HL-60 (cell line): Measurements from ENCODE around the gene GDI1.

Source experiments
- DNase-seq, 2 experiments: peaks; one replicate each; pipeline ENCODE4 v3.0.0-alpha.2; 2010 to 2020; ENCODE audit warnings: low read depth in 1 of 2, low spot score in 1 of 2
- H3K27ac ChIP-seq: fragments of 250-450 bp; sonication (Bioruptor Pico); replicated peaks from 2 replicates; pipeline ENCODE4 v1.5.1; 2020; ENCODE audit warnings: mild to moderate bottlenecking, moderate library complexity
- H3K27me3 ChIP-seq: fragments of 250-450 bp; sonication (Bioruptor Pico); 2 replicates; pipeline ENCODE4 v1.5.1; 2021; ENCODE audit warnings: mild to moderate bottlenecking, moderate library complexity; ENCODE audit not compliant: insufficient read depth, poor library complexity, severe bottlenecking
- H3K4me3 ChIP-seq: replicated peaks from 2 replicates; pipeline ENCODE4 v1.5.1; 2011; ENCODE audit warnings: mild to moderate bottlenecking, control low read depth, low read length; ENCODE audit not compliant: insufficient read depth
- GABPA ChIP-seq: IDR thresholded peaks from 2 replicates; pipeline ENCODE4 v1.6.1; 2012; ENCODE audit warnings: low read depth
- POLR2AphosphoS5 ChIP-seq: IDR thresholded peaks from 2 replicates; pipeline ENCODE4 v1.6.1; 2012; ENCODE audit warnings: low read depth
- SPI1 ChIP-seq: IDR thresholded peaks from 2 replicates; pipeline ENCODE4 v1.6.1; 2012; ENCODE audit warnings: low read depth, mild to moderate bottlenecking, borderline replicate concordance
- TF ChIP-seq, protein P1 (sequence below): IDR thresholded peaks from 2 replicates; pipeline ENCODE4 v1.6.1; 2012; ENCODE audit warnings: low read depth; ENCODE audit not compliant: insufficient replicate concordance
- TF ChIP-seq, protein P2 (sequence below): IDR thresholded peaks from one replicate; pipeline ENCODE4 v1.5.1; 2011; ENCODE audit warnings: low read length, control low read depth, inconsistent platforms; ENCODE audit not compliant: insufficient read depth

The GDI1 gene

DNA sequence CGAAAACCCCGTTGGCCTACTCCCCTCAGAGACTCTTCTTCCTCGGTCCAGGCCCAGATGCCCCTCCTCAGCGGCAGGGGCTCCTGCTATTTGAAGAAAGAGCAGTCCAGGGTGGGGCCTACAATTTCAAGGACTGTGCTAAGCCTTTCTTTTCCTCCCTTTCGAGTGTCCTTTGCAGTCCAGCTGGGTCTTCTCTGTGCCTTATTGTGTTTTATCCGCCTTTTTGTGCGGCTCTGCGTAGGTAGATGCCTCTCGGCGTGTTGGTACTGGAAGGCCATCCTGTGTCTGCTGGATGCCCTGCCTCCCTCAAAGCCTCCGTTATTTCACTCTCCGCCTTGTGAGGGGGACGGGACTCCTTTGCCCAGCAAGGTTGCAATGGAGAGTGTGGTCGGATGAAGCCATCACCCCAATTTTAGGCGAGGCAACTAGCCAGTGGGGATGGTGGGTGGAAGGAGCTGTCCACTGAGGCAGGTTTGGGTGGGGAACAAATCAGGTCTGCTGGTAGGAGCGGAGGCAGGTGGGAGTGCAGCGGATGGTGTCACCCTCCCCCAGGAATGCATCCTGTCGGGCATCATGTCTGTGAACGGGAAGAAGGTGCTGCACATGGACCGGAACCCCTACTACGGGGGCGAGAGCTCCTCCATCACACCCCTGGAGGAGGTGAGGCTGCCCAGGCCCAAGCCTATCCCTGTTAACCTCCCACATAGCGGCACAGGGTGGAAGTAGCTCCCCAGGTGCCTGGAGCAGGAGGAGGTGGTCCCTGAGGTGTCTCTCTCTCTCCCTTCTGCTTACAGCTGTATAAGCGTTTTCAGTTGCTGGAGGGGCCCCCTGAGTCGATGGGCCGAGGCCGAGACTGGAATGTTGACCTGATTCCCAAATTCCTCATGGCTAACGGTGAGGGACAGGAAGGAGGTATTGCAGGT, 1.3 kb downstream of the GDI1 start:
- no peak for DNase-seq
- peak overlapping the region; percentile 90 for H3K4me3 ChIP-seq
- TF ChIP-seq, protein P1, sequence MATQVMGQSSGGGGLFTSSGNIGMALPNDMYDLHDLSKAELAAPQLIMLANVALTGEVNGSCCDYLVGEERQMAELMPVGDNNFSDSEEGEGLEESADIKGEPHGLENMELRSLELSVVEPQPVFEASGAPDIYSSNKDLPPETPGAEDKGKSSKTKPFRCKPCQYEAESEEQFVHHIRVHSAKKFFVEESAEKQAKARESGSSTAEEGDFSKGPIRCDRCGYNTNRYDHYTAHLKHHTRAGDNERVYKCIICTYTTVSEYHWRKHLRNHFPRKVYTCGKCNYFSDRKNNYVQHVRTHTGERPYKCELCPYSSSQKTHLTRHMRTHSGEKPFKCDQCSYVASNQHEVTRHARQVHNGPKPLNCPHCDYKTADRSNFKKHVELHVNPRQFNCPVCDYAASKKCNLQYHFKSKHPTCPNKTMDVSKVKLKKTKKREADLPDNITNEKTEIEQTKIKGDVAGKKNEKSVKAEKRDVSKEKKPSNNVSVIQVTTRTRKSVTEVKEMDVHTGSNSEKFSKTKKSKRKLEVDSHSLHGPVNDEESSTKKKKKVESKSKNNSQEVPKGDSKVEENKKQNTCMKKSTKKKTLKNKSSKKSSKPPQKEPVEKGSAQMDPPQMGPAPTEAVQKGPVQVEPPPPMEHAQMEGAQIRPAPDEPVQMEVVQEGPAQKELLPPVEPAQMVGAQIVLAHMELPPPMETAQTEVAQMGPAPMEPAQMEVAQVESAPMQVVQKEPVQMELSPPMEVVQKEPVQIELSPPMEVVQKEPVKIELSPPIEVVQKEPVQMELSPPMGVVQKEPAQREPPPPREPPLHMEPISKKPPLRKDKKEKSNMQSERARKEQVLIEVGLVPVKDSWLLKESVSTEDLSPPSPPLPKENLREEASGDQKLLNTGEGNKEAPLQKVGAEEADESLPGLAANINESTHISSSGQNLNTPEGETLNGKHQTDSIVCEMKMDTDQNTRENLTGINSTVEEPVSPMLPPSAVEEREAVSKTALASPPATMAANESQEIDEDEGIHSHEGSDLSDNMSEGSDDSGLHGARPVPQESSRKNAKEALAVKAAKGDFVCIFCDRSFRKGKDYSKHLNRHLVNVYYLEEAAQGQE, result no peak
- TF ChIP-seq, protein P2, sequence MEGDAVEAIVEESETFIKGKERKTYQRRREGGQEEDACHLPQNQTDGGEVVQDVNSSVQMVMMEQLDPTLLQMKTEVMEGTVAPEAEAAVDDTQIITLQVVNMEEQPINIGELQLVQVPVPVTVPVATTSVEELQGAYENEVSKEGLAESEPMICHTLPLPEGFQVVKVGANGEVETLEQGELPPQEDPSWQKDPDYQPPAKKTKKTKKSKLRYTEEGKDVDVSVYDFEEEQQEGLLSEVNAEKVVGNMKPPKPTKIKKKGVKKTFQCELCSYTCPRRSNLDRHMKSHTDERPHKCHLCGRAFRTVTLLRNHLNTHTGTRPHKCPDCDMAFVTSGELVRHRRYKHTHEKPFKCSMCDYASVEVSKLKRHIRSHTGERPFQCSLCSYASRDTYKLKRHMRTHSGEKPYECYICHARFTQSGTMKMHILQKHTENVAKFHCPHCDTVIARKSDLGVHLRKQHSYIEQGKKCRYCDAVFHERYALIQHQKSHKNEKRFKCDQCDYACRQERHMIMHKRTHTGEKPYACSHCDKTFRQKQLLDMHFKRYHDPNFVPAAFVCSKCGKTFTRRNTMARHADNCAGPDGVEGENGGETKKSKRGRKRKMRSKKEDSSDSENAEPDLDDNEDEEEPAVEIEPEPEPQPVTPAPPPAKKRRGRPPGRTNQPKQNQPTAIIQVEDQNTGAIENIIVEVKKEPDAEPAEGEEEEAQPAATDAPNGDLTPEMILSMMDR, result no peak
- TF ChIP-seq GABPA, result no peak
- TF ChIP-seq SPI1, result no peak
- no peak for TF ChIP-seq POLR2AphosphoS5
- H3K27me3 ChIP-seq, result no peaks in the 10 kb centered on the region
- no peak overlapping the region for H3K27ac ChIP-seq

DNA sequence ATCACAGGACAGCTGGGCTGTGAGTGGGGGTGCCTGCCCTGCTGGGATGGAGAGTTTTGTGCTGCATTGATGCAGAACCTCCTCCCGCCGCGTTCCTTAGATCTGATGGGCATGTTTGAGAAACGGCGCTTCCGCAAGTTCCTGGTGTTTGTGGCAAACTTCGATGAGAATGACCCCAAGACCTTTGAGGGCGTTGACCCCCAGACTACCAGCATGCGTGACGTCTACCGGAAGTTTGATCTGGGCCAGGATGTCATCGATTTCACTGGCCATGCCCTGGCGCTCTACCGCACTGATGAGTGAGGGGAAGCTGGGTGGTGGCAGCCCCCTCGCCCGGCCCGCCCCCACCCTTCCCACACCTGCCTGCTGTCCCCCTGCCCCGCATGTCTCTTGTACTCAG, 2.9 kb downstream of the GDI1 start:
- no peak for TF ChIP-seq GABPA
- no peak for TF ChIP-seq SPI1
- no peak for DNase-seq

DNA sequence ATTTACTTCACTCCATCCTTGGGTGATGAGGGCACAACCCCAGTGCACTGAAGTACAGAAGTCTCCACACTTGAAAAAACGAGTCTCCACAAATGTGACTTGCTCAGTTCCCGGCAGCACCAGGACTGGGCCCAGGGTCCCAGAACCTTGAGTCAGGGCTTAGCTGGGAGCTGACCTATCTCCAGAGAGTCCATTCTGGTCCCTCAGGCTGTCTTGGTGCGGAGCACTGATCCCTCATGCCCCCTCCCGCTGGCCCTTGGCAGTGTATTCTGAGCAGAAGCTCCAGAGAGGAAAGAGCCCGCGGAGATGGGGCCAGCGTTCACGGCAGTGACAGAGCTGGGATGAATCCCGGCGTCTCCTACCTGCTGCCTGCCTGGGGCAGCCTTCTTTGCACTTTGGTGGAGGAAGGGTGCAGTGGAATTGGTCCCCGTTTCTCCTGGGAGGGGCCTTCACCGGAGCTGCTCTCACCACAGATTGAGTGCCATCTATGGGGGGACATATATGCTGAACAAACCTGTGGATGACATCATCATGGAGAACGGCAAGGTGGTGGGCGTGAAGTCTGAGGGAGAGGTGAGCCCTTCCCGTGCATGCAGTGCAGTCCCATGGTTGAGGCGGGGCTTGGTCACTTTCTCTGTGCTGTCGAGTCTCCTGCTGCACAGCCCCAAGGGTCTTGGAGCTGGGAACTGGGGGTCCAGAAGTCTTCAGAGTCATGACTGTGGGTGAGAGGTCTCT, 3.8 kb downstream of the GDI1 start:
- no peak for DNase-seq
- no peaks in the 10 kb centered on the region for H3K27me3 ChIP-seq
- TF ChIP-seq, protein P2, result no peak
- TF ChIP-seq GABPA, result no peak
- TF ChIP-seq, protein P1, result no peak
- no peak for TF ChIP-seq POLR2AphosphoS5
- no peak for TF ChIP-seq SPI1
- no peak overlapping the region for H3K27ac ChIP-seq
- no peak overlapping the region for H3K4me3 ChIP-seq

More for the DNA sequence above, 2.9 kb downstream of the GDI1 start:
- no peaks in the 10 kb centered on the region for H3K27me3 ChIP-seq
- H3K4me3 ChIP-seq, result no peak overlapping the region
- no peak overlapping the region for H3K27ac ChIP-seq

DNA sequence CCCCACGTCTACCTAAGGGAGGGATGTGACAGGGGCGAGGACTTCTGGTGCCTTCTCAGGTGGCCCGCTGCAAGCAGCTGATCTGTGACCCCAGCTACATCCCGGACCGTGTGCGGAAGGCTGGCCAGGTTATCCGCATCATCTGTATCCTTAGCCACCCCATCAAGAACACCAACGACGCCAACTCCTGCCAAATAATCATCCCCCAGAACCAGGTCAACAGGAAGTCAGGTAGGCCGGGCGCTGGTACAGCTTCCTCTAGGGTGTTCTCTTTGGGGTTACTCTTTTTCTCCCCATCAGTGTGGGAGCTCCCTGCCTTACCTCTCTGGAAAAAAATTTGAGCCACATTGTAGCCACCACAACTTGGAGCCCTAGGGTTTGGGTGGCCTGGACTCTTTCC, 4.6 kb downstream of the GDI1 start:
- TF ChIP-seq, protein P1, result no peak
- TF ChIP-seq POLR2AphosphoS5 (no peak), SPI1 (no peak)
- TF ChIP-seq, protein P2, result no peak
- no peaks in the 10 kb centered on the region for H3K27me3 ChIP-seq
- DNase-seq, result no peak
- H3K27ac ChIP-seq, result no peak overlapping the region
- H3K4me3 ChIP-seq, result no peak overlapping the region
